Caco-2 (cell line): ENCODE measurements around the gene ACADL. TPM values are rescaled to one million over a fixed set of nuclear protein-coding genes. Genes with fewer than 3 reads are reported as not detected.

Source experiments
- BruUV-seq: library from RNA; stranded (reverse); fragments of 400-500 nt; replicated peaks from 2 replicates; lab custom pipeline; 2021; lab: Mats Ljungman, UMichigan
- CTCF ChIA-PET: fragments of 300-600 bp; sonication (Branson Sonifier 250); formaldehyde crosslinking; loops from one replicate; lab custom pipeline; 2022; ENCODE audit warnings: antibody characterized with exemption; lab: Charles Lee
- POLR2A ChIA-PET: fragments of 300-600 bp; sonication (Branson Sonifier 250); formaldehyde crosslinking; loops from one replicate; lab custom pipeline; 2022; ENCODE audit warnings: antibody characterized with exemption; lab: Charles Lee
- DNase-seq, 2 experiments: peaks; one replicate each; pipeline versions ENCODE4 v3.0.0 to v3.0.0-alpha.2; 2020 to 2022
- H3K27me3 ChIP-seq: replicated peaks from 2 replicates; pipeline ENCODE4 v1.6.0; 2011; ENCODE audit warnings: low read length; ENCODE audit not compliant: control insufficient read depth, insufficient read depth
- H3K36me3 ChIP-seq: 2 replicates; pipeline ENCODE4 v1.5.1; 2011; ENCODE audit warnings: low read length; ENCODE audit not compliant: control insufficient read depth, insufficient read depth
- H3K4me1 ChIP-seq: fragments of 250-450 bp; sonication (Bioruptor Pico); 2 replicates; pipeline ENCODE4 v1.5.1; 2020; ENCODE audit warnings: mild to moderate bottlenecking
- H3K4me3 ChIP-seq: 2 replicates; pipeline ENCODE4 v1.5.1; 2011; ENCODE audit warnings: low read depth, mild to moderate bottlenecking, control low read depth, low read length
- H3K9me3 ChIP-seq: fragments of 250-450 bp; sonication (Bioruptor Pico); 2 replicates; pipeline ENCODE4 v1.5.1; 2020; ENCODE audit warnings: mild to moderate bottlenecking, moderate library complexity
- H3K27ac Mint-ChIP-seq: one replicate; pipeline ENCODE4 v1.8.0; 2022; ENCODE audit warnings: mixed read lengths; ENCODE audit not compliant: unreplicated experiment
- H3K27me3 Mint-ChIP-seq: one replicate; pipeline ENCODE4 v1.8.0; 2022; ENCODE audit warnings: mixed read lengths; ENCODE audit not compliant: insufficient read depth, unreplicated experiment
- H3K36me3 Mint-ChIP-seq: one replicate; pipeline ENCODE4 v1.8.0; 2022; ENCODE audit warnings: mild to moderate bottlenecking, mixed read lengths; ENCODE audit not compliant: insufficient read depth, unreplicated experiment
- H3K4me1 Mint-ChIP-seq: one replicate; pipeline ENCODE4 v1.8.0; 2022; ENCODE audit warnings: low read depth, mixed read lengths; ENCODE audit not compliant: unreplicated experiment
- H3K4me3 Mint-ChIP-seq: one replicate; pipeline ENCODE4 v1.8.0; 2022; ENCODE audit warnings: mild to moderate bottlenecking, moderate library complexity, mixed read lengths; ENCODE audit not compliant: unreplicated experiment
- H3K9me3 Mint-ChIP-seq: one replicate; pipeline ENCODE4 v1.8.0; 2022; ENCODE audit warnings: mixed read lengths; ENCODE audit not compliant: unreplicated experiment
- intact Hi-C: fragments of 100-400 bp; cut with micrococcal nuclease; formaldehyde crosslinking; loops from one replicate; pipeline ENCODE4 v1.10.0; 2022; ENCODE audit not compliant: unreplicated experiment
- total RNA-seq: library from RNA; stranded (reverse); gene quantifications from 2 replicates; pipeline ENCODE4 v1.2.3, GENCODE V29; 2022
- TF ChIP-seq, protein P1 (sequence below), 2 experiments: fragments of 200-600 bp in 1 of 2; IDR thresholded peaks; 1 replicate in 1 of 2; 2 replicates in 1 of 2; pipeline versions ENCODE4 v1.5.1 to v1.8.0; 2011 to 2022; ENCODE audit warnings: antibody characterized with exemption in 1 of 2, control low read depth in 1 of 2, inconsistent platforms in 1 of 2, low read depth in 1 of 2, low read length in 1 of 2, mild to moderate bottlenecking in 1 of 2, moderate library complexity in 1 of 2; ENCODE audit not compliant: insufficient read depth in 1 of 2, severe bottlenecking in 1 of 2, unreplicated experiment in 1 of 2

Gene ACADL
- total RNA-seq, 1 experiment from 2014 or later = not detected

DNA sequence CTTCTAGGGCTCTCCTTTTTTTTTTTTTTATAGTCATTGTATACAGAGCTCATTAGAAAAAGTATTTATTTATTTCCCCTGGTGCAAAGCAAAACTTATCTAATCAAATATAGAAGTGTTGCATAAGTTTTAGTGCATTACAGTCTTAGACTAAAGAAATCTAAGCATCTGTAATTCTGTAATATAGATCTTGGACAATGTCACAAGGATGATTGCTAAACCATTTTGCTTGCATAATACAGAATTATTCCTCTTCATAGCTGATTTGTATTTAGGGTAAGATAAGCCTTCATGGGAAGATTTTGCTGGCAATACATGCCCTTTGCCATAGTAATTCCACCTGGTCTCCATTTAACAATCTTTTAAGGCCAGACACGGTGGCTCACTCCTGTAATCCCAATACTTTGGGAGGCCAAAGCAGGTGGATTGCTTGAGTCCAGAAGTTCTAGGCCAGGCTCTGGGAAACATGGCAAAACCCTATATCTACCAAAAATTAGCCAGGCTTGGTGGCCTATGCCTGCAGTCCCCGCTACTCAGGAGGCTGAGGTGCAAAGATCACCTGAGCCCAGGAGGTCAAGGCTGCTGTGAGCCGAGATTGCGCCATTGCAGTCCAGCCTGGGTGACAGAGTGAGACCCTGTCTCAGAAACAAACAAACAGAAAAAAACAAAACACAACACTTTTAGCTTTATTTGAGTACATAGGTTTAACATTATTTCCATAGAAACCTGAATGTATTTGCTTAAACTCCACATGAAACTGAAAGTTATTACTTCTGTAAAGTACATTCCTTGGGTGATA, 2.2 kb upstream of the ACADL start:
- Histone ChIP-seq H3K36me3 (no peaks in the 10 kb centered on the region), H3K9me3 (no peaks in the 10 kb centered on the region), H3K4me1 (no peaks in the 10 kb centered on the region; the same call in 1 of the 2 replicates), H3K27me3 (peaks cover 4% of the 10 kb centered on the region), H3K4me3 (no peak overlapping the region)
- no peak for DNase-seq
- TF ChIP-seq, protein P1, sequence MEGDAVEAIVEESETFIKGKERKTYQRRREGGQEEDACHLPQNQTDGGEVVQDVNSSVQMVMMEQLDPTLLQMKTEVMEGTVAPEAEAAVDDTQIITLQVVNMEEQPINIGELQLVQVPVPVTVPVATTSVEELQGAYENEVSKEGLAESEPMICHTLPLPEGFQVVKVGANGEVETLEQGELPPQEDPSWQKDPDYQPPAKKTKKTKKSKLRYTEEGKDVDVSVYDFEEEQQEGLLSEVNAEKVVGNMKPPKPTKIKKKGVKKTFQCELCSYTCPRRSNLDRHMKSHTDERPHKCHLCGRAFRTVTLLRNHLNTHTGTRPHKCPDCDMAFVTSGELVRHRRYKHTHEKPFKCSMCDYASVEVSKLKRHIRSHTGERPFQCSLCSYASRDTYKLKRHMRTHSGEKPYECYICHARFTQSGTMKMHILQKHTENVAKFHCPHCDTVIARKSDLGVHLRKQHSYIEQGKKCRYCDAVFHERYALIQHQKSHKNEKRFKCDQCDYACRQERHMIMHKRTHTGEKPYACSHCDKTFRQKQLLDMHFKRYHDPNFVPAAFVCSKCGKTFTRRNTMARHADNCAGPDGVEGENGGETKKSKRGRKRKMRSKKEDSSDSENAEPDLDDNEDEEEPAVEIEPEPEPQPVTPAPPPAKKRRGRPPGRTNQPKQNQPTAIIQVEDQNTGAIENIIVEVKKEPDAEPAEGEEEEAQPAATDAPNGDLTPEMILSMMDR (IDR thresholded peaks at IDR 0.05; ENCODE audit: insufficient read depth in 1 of 2, low read depth in 1 of 2, low read length in 1 of 2, severe bottlenecking in 1 of 2, unreplicated experiment in 1 of 2) = no peak
- POLR2A ChIA-PET = no interaction called here
- Mint-ChIP-seq H3K36me3 (no peaks in the 10 kb centered on the region), H3K9me3 (no peaks in the 10 kb centered on the region), H3K27ac (no peak overlapping the region), H3K4me1 (peaks cover 10% of the 10 kb centered on the region), H3K4me3 (no peak overlapping the region), H3K27me3 (peaks cover 15% of the 10 kb centered on the region)
- BruUV-seq = no TSS peak
- CTCF ChIA-PET = no interaction called here
- intact Hi-C loops = no loop called here

DNA sequence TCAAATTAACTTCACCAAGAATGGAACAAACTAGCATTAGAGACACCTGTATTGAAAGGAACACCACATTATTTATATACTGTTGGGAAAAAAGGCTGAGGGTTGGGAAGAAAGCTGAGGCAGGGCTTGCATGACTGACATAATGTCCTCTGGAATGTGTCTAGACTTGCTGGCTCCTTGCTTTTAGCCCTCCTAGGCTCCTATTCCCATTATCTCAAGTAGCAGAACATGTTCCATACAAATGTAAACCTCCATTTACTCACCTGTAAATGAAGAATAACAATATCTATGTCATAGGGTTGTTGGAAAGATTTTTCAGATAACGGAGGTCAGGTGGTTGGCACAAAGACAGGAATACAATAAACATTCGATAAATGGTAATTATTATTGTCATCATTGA, 976 bp upstream of the ACADL start:
- no peak overlapping the region for H3K4me3 Mint-ChIP-seq
- H3K4me3 ChIP-seq = no peak overlapping the region
- H3K27me3 Mint-ChIP-seq = peaks cover 15% of the 10 kb centered on the region
- BruUV-seq = no TSS peak
- H3K9me3 ChIP-seq = no peaks in the 10 kb centered on the region
- H3K4me1 ChIP-seq = no peaks in the 10 kb centered on the region; the same call in 1 of the 2 replicates
- no peak overlapping the region for H3K27ac Mint-ChIP-seq
- POLR2A ChIA-PET = no interaction called here
- no peak for DNase-seq
- TF ChIP-seq, protein P1 (IDR thresholded peaks at IDR 0.05; ENCODE audit: insufficient read depth in 1 of 2, low read depth in 1 of 2, low read length in 1 of 2, severe bottlenecking in 1 of 2, unreplicated experiment in 1 of 2) = no peak
- intact Hi-C loops = no loop called here
- no peaks in the 10 kb centered on the region for H3K9me3 Mint-ChIP-seq
- H3K27me3 ChIP-seq = peaks cover 4% of the 10 kb centered on the region
- no peaks in the 10 kb centered on the region for H3K36me3 Mint-ChIP-seq
- CTCF ChIA-PET = no interaction called here
- peaks cover 17% of the 10 kb centered on the region for H3K4me1 Mint-ChIP-seq
- H3K36me3 ChIP-seq = no peaks in the 10 kb centered on the region

DNA sequence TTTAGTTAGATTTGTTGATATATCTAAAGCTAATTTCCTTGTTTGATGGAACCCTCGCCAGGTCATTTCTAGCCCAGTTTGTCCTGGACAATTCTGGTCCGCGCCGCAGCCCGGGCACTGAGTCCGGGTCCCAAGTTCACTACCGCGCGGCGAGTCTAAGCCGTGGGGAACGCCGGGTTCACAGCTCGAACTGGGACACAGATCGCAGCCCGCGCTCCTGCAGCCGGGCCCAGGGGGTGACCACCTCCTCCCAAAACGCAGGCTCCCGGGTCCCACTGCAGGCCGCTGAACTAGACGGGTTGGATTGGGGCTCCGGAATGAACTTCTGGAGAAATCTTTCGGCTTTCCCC, 681 bp downstream of the ACADL start:
- ChIA-PET CTCF (no interaction called here), POLR2A (no interaction called here)

More for the DNA sequence above, 681 bp downstream of the ACADL start:
- Mint-ChIP-seq H3K9me3 (no peaks in the 10 kb centered on the region), H3K4me3 (peak overlapping the region; percentile 49), H3K4me1 (peaks cover 17% of the 10 kb centered on the region), H3K27me3 (peaks cover 15% of the 10 kb centered on the region), H3K36me3 (no peaks in the 10 kb centered on the region), H3K27ac (no peak overlapping the region)
- no TSS peak for BruUV-seq
- no peaks in the 10 kb centered on the region for H3K36me3 ChIP-seq
- TF ChIP-seq, protein P1 (IDR thresholded peaks at IDR 0.05; ENCODE audit: insufficient read depth in 1 of 2, low read depth in 1 of 2, low read length in 1 of 2, severe bottlenecking in 1 of 2, unreplicated experiment in 1 of 2) = no peak
- H3K27me3 ChIP-seq = peaks cover 4% of the 10 kb centered on the region
- H3K9me3 ChIP-seq = no peaks in the 10 kb centered on the region
- peak in 1 of 2 experiments; percentile 29 for DNase-seq
- intact Hi-C loops = no loop called here
- H3K4me1 ChIP-seq = no peaks in the 10 kb centered on the region; the same call in 1 of the 2 replicates
- H3K4me3 ChIP-seq = peak overlapping the region; percentile 42
